CD8-positive, alpha-beta memory T cell (primary cell): Measurements from ENCODE around the gene COX11. TPM values are rescaled to one million over a fixed set of nuclear protein-coding genes. Genes with fewer than 3 reads are reported as not detected.

ENCODE experiments used
- CTCF ChIA-PET: fragments of 350-600 bp; sonication (Branson Sonifier 250); formaldehyde crosslinking; loops from one replicate; lab custom pipeline; 2021; ENCODE audit warnings: antibody characterized with exemption; lab: Charles Lee
- POLR2A ChIA-PET: fragments of 350-600 bp; sonication (Branson Sonifier 250); formaldehyde crosslinking; loops from one replicate; lab custom pipeline; 2021; ENCODE audit warnings: antibody characterized with exemption; lab: Charles Lee
- DNase-seq, 5 donors: peaks; one replicate each; pipeline versions ENCODE4 v3.0.0 to v3.0.0-alpha.2; 2020 to 2022; ENCODE audit warnings: mixed read lengths in 1 of 5
- H3K27ac ChIP-seq: one replicate; pipeline ENCODE4 v1.7.0; 2013; ENCODE audit warnings: low read depth, mild to moderate bottlenecking, low read length, moderate library complexity
- H3K27me3 ChIP-seq: 2 replicates; pipeline ENCODE4 v1.7.0; 2013; ENCODE audit warnings: low read length, mild to moderate bottlenecking; ENCODE audit not compliant: insufficient read depth, poor library complexity, severe bottlenecking
- H3K36me3 ChIP-seq: 2 replicates; pipeline ENCODE4 v1.7.0; 2013; ENCODE audit warnings: mild to moderate bottlenecking, low read length, moderate library complexity; ENCODE audit not compliant: insufficient read depth
- H3K4me1 ChIP-seq: 2 replicates; pipeline ENCODE4 v1.7.0; 2013; ENCODE audit warnings: mild to moderate bottlenecking, low read length, moderate library complexity; ENCODE audit not compliant: insufficient read depth
- H3K4me3 ChIP-seq: 2 replicates; pipeline ENCODE4 v1.7.0; 2013; ENCODE audit warnings: mild to moderate bottlenecking, low read length
- H3K9me3 ChIP-seq: 2 replicates; pipeline ENCODE4 v1.7.0; 2013; ENCODE audit warnings: mild to moderate bottlenecking, low read length
- H3K27ac Mint-ChIP-seq, 8 donors: one replicate each; pipeline ENCODE4 v1.8.0; 2020 to 2021; ENCODE audit warnings: mixed read lengths in 8 of 8, mild to moderate bottlenecking in 6 of 8, inconsistent platforms in 3 of 8, moderate library complexity in 3 of 8
- H3K27me3 Mint-ChIP-seq, 2 donors: one replicate each; pipeline ENCODE4 v1.8.0; 2020 to 2021; ENCODE audit warnings: mixed read lengths in 2 of 2, mild to moderate bottlenecking in 1 of 2, moderate library complexity in 1 of 2
- H3K36me3 Mint-ChIP-seq, 3 donors: one replicate each; pipeline ENCODE4 v1.8.0; 2020 to 2021; ENCODE audit warnings: mixed read lengths in 3 of 3, inconsistent platforms in 1 of 3, mild to moderate bottlenecking in 1 of 3
- H3K4me1 Mint-ChIP-seq, 3 donors: one replicate each; pipeline ENCODE4 v1.8.0; 2020 to 2021; ENCODE audit warnings: mixed read lengths in 3 of 3, inconsistent platforms in 1 of 3, mild to moderate bottlenecking in 1 of 3
- H3K4me3 Mint-ChIP-seq, 7 donors: one replicate each; pipeline ENCODE4 v1.8.0; 2020 to 2021; ENCODE audit warnings: mixed read lengths in 7 of 7, mild to moderate bottlenecking in 6 of 7, moderate library complexity in 4 of 7, inconsistent platforms in 2 of 7
- H3K9me3 Mint-ChIP-seq, 5 donors: one replicate each; pipeline ENCODE4 v1.8.0; 2020 to 2022; ENCODE audit warnings: mixed read lengths in 5 of 5, mild to moderate bottlenecking in 3 of 5, moderate library complexity in 2 of 5, inconsistent platforms in 1 of 5
- polyA plus RNA-seq: library from polyadenylated mRNA; unstranded; fragments of 300-500 nt; fragmentation: Illumina TruSeq; gene quantifications from one replicate; pipeline ENCODE4 v1.2.3, GENCODE V29; 2021
- total RNA-seq, 2 experiments: library from RNA; stranded (reverse); gene quantifications; one replicate each; pipeline ENCODE4 v1.2.3, GENCODE V29; 2021

COX11 gene
- total and polyA plus RNA-seq, 3 experiments from 2014 or later, result 54.8 to 69.6 (median 57.6) TPM

DNA sequence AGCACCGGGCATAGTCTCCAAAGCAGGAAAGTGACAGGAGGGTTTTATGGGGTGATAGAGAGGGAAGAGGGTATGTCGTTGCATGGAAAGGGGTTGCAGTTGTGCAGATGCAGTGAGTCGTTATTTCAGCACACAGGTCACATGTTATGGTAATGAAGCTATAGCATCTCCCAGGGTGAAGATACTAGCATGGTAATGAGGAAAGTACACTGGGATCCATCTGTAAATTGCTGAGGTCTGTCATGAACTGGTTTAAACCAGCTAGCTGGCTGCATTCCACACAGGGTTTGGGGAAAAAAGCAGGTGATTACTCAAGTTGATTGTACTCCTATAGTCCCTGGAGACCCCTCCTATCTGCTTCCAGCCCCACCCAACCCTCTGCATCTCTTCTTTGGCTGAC lies 11.7 kb downstream of the COX11 start:
- no peaks in the 10 kb centered on the region for H3K27me3 Mint-ChIP-seq
- no peak overlapping the region for H3K4me3 Mint-ChIP-seq
- no peaks in the 10 kb centered on the region for H3K9me3 Mint-ChIP-seq
- H3K4me1 Mint-ChIP-seq, result peaks cover 0 to 7% (median 0%) of the 10 kb centered on the region in 3 donors
- Histone ChIP-seq H3K4me1 (no peaks in the 10 kb centered on the region), H3K27ac (no peak overlapping the region), H3K4me3 (no peak overlapping the region), H3K9me3 (no peaks in the 10 kb centered on the region), H3K27me3 (no peaks in the 10 kb centered on the region), H3K36me3 (peaks cover 12% of the 10 kb centered on the region)
- ChIA-PET CTCF (no interaction called here), POLR2A (no interaction called here)
- H3K27ac Mint-ChIP-seq, result peak overlapping the region in 4 of 8 donors; percentile 18 to 64 (median 42)
- H3K36me3 Mint-ChIP-seq, result peaks cover 6 to 54% (median 16%) of the 10 kb centered on the region in 3 donors
- DNase-seq, result no peak

DNA sequence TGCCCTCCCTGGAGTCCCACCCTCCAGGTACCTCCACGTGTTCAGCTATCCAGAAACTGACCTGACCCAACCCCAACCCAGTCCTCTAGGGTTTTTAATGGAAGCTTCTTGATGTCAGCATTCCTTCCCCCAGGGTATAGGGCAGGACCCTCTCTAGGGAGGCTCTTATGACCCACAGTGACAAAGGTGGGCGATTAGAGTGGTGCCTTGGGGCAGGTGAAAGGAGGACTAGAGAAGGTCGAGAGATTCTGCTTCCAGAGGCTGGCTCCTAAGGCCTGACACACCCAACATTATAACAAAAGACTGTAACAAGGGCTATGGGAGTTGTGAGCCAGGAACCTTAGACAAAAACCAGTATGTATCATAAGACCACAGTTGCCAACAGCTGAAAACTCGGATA lies 17.2 kb downstream of the COX11 start:
- H3K36me3 ChIP-seq, result no peaks in the 10 kb centered on the region
- Mint-ChIP-seq H3K27me3 (peaks cover 4 to 17% of the 10 kb centered on the region in 2 donors), H3K27ac (no peak overlapping the region), H3K4me1 (no peaks in the 10 kb centered on the region), H3K36me3 (peaks cover 0 to 11% (median 4%) of the 10 kb centered on the region in 3 donors), H3K4me3 (no peak overlapping the region), H3K9me3 (no peaks in the 10 kb centered on the region)
- H3K4me1 ChIP-seq, result no peaks in the 10 kb centered on the region
- no peak overlapping the region for H3K27ac ChIP-seq
- CTCF ChIA-PET, result no interaction called here
- no peak overlapping the region for H3K4me3 ChIP-seq
- POLR2A ChIA-PET, result no interaction called here
- DNase-seq, result no peak
- no peaks in the 10 kb centered on the region for H3K27me3 ChIP-seq
- no peaks in the 10 kb centered on the region for H3K9me3 ChIP-seq

DNA sequence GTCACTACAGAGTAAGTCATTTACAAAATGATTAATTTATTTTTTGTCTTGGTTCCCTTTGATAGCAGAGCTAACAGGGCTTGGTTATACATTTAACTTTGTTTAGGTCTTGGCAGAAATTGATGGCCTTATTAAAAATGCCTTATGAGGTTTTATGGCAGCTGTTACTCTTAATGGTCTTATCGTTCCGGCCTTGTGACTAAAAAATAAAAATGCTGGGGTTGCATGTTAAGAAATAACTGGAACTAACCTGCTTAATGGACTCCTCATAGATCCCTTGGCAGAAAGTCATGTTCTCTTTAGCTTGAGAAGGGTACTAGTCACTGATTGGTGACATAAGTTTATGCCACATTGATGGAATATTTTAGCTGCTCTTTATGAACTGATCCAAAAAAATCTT lies 18.3 kb downstream of the COX11 start:
- no peaks in the 10 kb centered on the region for H3K4me1 Mint-ChIP-seq
- no peak overlapping the region for H3K4me3 ChIP-seq
- peaks cover 0 to 11% (median 4%) of the 10 kb centered on the region in 3 donors for H3K36me3 Mint-ChIP-seq
- H3K27me3 ChIP-seq, result no peaks in the 10 kb centered on the region
- ChIA-PET POLR2A (no interaction called here), CTCF (no interaction called here)
- DNase-seq, result no peak
- H3K4me3 Mint-ChIP-seq, result no peak overlapping the region
- H3K9me3 Mint-ChIP-seq, result no peaks in the 10 kb centered on the region
- no peaks in the 10 kb centered on the region for H3K9me3 ChIP-seq
- no peaks in the 10 kb centered on the region for H3K4me1 ChIP-seq
- no peak overlapping the region for H3K27ac ChIP-seq
- no peak overlapping the region for H3K27ac Mint-ChIP-seq
- no peaks in the 10 kb centered on the region for H3K36me3 ChIP-seq
- H3K27me3 Mint-ChIP-seq, result peaks cover 9 to 25% of the 10 kb centered on the region in 2 donors

DNA sequence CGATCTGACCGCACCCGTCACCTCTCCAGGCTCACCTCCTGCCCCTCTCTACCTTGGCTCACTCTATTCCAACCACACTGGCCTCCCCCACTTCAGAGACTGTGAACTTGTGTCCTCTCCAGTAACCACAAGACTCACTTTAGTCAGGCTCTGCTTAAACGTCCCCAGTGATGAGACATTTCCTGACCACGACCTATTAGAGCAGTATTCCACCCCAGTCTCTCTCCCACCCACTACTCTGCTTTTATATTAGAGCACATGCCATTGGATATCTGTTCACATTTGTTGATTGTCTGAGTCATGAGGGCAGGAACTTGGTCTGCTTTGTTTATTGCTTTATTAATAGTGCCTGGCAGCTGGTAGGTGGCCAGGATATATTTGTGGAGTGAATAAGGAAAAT lies 20.1 kb downstream of the COX11 start:
- no peak for DNase-seq
- Histone ChIP-seq H3K36me3 (no peaks in the 10 kb centered on the region), H3K27ac (no peak overlapping the region), H3K4me1 (no peaks in the 10 kb centered on the region), H3K4me3 (no peak overlapping the region), H3K9me3 (no peaks in the 10 kb centered on the region), H3K27me3 (no peaks in the 10 kb centered on the region)
- Mint-ChIP-seq H3K27ac (no peak overlapping the region), H3K36me3 (peaks cover 0 to 6% (median 4%) of the 10 kb centered on the region in 3 donors), H3K4me3 (no peak overlapping the region), H3K4me1 (no peaks in the 10 kb centered on the region), H3K9me3 (no peaks in the 10 kb centered on the region), H3K27me3 (peaks cover 9 to 25% of the 10 kb centered on the region in 2 donors)
- ChIA-PET CTCF (no interaction called here), POLR2A (no interaction called here)

DNA sequence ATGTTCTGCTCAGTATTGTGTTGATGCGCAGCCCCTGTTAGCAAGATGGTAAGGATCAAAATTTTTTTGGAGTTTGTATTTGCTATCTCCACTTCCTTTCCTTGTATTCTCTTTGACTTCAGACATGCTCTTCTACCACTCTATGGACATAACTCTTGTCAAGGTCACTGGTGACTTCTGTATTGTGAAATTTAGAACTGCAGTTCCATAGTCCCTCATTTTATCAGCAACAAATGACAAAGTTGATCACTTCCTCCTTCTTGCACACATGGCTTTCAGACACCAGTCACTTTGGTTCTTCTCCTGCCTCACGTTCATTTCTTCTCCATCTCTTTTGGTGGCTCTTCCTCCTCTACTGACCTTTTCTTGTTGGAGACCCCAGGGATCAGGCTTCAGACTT lies 21.1 kb downstream of the COX11 start:
- H3K4me1 Mint-ChIP-seq, result no peaks in the 10 kb centered on the region
- Histone ChIP-seq H3K36me3 (no peaks in the 10 kb centered on the region), H3K4me3 (no peak overlapping the region), H3K27me3 (no peaks in the 10 kb centered on the region), H3K27ac (no peak overlapping the region), H3K4me1 (no peaks in the 10 kb centered on the region), H3K9me3 (no peaks in the 10 kb centered on the region)
- no peaks in the 10 kb centered on the region for H3K9me3 Mint-ChIP-seq
- DNase-seq, result no peak
- H3K27me3 Mint-ChIP-seq, result peaks cover 13 to 25% of the 10 kb centered on the region in 2 donors
- H3K4me3 Mint-ChIP-seq, result no peak overlapping the region
- peak overlapping the region in 1 of 8 donors; percentile 1 for H3K27ac Mint-ChIP-seq
- ChIA-PET CTCF (no interaction called here), POLR2A (no interaction called here)
- H3K36me3 Mint-ChIP-seq, result peaks cover 0 to 5% (median 4%) of the 10 kb centered on the region in 3 donors

DNA sequence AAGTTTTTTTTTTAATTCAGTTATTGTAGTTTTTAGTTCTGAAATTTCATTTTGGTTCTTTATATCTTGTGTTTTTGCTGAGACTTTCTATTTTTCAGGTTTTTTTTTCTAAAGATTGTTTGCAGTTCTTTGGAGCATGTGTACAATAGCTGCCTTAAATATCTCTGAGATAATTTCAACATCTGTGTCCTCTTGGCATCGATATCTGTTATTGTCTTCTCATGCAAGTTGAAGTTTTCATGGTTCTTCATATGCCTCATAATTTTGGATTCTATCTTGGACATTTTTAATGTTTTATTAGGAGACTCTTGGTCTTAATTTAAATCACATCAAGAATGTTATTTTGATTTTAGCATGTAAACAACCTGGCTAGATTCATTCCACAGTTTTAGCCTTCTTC lies 22.8 kb downstream of the COX11 start:
- Histone ChIP-seq H3K27ac (no peak overlapping the region), H3K27me3 (no peaks in the 10 kb centered on the region), H3K4me1 (no peaks in the 10 kb centered on the region), H3K4me3 (no peak overlapping the region), H3K36me3 (no peaks in the 10 kb centered on the region), H3K9me3 (no peaks in the 10 kb centered on the region)
- Mint-ChIP-seq H3K27me3 (peaks cover 13 to 29% of the 10 kb centered on the region in 2 donors), H3K4me1 (no peaks in the 10 kb centered on the region), H3K9me3 (no peaks in the 10 kb centered on the region), H3K27ac (no peak overlapping the region), H3K4me3 (no peak overlapping the region), H3K36me3 (peaks cover 0 to 4% (median 0%) of the 10 kb centered on the region in 3 donors)
- no peak for DNase-seq
- POLR2A ChIA-PET, result no interaction called here
- CTCF ChIA-PET, result no interaction called here

DNA sequence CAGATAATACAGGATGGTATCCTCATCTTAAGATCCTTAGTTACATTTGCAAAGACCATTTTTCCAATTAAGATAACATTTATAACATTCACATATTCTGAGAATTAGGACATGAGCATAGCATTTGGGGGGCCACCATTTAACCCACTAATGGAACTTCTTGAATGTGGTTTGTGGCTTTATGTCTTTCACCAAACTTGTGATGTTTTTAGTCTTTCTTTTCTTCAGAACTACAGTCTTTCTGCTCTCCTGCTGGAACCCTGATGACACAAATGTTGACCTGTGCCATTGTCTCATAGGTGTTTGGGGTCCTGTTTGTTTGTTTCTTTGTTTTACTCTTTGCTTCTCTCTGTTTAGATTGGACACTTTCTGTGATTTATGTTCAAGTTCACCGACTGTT lies 23.2 kb downstream of the COX11 start:
- no peak overlapping the region for H3K4me3 ChIP-seq
- Mint-ChIP-seq H3K27me3 (peaks cover 13 to 29% of the 10 kb centered on the region in 2 donors), H3K4me1 (no peaks in the 10 kb centered on the region), H3K4me3 (no peak overlapping the region), H3K36me3 (peaks cover 0 to 4% (median 0%) of the 10 kb centered on the region in 3 donors), H3K27ac (no peak overlapping the region), H3K9me3 (no peaks in the 10 kb centered on the region)
- no peaks in the 10 kb centered on the region for H3K4me1 ChIP-seq
- no peaks in the 10 kb centered on the region for H3K36me3 ChIP-seq
- no peaks in the 10 kb centered on the region for H3K27me3 ChIP-seq
- POLR2A ChIA-PET, result no interaction called here
- H3K9me3 ChIP-seq, result no peaks in the 10 kb centered on the region
- H3K27ac ChIP-seq, result no peak overlapping the region
- CTCF ChIA-PET, result no interaction called here
- no peak for DNase-seq

DNA sequence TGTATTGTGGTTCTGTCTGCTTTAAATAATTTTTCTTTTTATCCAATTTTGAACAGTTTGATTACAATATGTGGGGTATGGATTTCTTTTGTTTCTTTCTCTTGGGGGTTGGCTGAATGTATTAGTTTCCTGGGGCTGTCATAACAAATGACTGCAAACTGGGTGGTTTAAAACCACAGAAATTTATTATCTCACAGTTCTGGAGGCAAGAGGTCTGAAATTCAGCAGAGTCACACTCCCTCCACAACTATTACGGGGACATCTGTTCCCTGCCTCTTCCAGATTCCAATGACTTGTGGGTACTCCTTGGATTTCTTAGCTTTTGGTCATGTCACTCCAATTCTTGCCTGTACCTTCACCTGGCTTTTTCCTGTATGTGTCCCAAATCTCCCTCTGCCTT lies 23.7 kb downstream of the COX11 start:
- CTCF ChIA-PET, result no interaction called here

More for the DNA sequence above, 23.7 kb downstream of the COX11 start:
- no peaks in the 10 kb centered on the region for H3K9me3 Mint-ChIP-seq
- no peak overlapping the region for H3K4me3 Mint-ChIP-seq
- Histone ChIP-seq H3K9me3 (no peaks in the 10 kb centered on the region), H3K36me3 (no peaks in the 10 kb centered on the region), H3K27ac (no peak overlapping the region), H3K4me1 (no peaks in the 10 kb centered on the region), H3K27me3 (no peaks in the 10 kb centered on the region), H3K4me3 (no peak overlapping the region)
- peaks cover 13 to 29% of the 10 kb centered on the region in 2 donors for H3K27me3 Mint-ChIP-seq
- H3K27ac Mint-ChIP-seq, result no peak overlapping the region
- no peaks in the 10 kb centered on the region for H3K4me1 Mint-ChIP-seq
- peaks cover 0 to 4% (median 0%) of the 10 kb centered on the region in 3 donors for H3K36me3 Mint-ChIP-seq
- POLR2A ChIA-PET, result no interaction called here
- DNase-seq, result no peak
